ENCODE measurements around the gene RSPH1. TPM values are rescaled to one million over a fixed set of nuclear protein-coding genes. Genes with fewer than 3 reads are reported as not detected.

The RSPH1 gene
- total and polyA plus RNA-seq, 2 of the 8 experiments (the other 6 are each of a cell fraction or from before 2014, with no cell fraction given) = 0.24 TPM; not detected in 1

GRCh38 chr21:42513151-42513984 lies 17.3 kb upstream of the RSPH1 start, which contains the start of gene SLC37A1 (continued):
- TF ChIP-seq RAD21 (IDR thresholded peaks at IDR 0.05 in 1 of 2, conservative IDR thresholded peaks at IDR 0.05 in 1 of 2; ENCODE audit: low read depth in 2 of 2, low read length in 2 of 2) (peak in 1 of 2 experiments; percentile 43; a peak in 3 of 4 replicates), GTF2F1 (IDR thresholded peaks at IDR 0.05; ENCODE audit: borderline replicate concordance, low read depth, low read length) (no peak), KDM1A (IDR thresholded peaks at IDR 0.05; ENCODE audit: borderline replicate concordance, low read length) (no peak), USF2 (IDR thresholded peaks at IDR 0.05; ENCODE audit: low read length) (peak; percentile 45; the same call in 1 of the 2 replicates), NANOG (IDR thresholded peaks at IDR 0.05; ENCODE audit: insufficient read depth, low read depth, low read length, poor library complexity, severe bottlenecking) (no peak), CHD7 (IDR thresholded peaks at IDR 0.05; ENCODE audit: insufficient replicate concordance, low read length) (no peak), SP2 (IDR thresholded peaks at IDR 0.05; ENCODE audit: low read length) (no peak)

Measured in H1 (cell line).